Keratinocyte (primary cell): ENCODE measurements around the gene TP53BP2. TPM values are rescaled to one million over a fixed set of nuclear protein-coding genes. Genes with fewer than 3 reads are reported as not detected.

Experiments used
- DNase-seq: peaks from one replicate; pipeline ENCODE4 v3.0.0-alpha.2; 2011; ENCODE audit warnings: low read depth, missing footprints, low spot score
- FAIRE-seq: peaks from 2 replicates; lab custom pipeline; 2011; peaks lifted over from hg19 to GRCh38; lab: Jason Lieb, UNC
- H2AFZ ChIP-seq: 2 replicates; pipeline ENCODE4 v1.6.0; 2012; ENCODE audit warnings: low read length, control low read depth, inconsistent platforms; ENCODE audit not compliant: control insufficient read depth
- H3K27ac ChIP-seq: 2 replicates; pipeline ENCODE4 v1.5.1; 2011; ENCODE audit warnings: low read length; ENCODE audit not compliant: control insufficient read depth, insufficient read depth
- H3K27me3 ChIP-seq: 3 replicates; pipeline ENCODE4 v1.6.0; 2011; ENCODE audit warnings: low read length; ENCODE audit not compliant: control insufficient read depth, insufficient read depth; ENCODE audit errors: extremely low read depth
- H3K36me3 ChIP-seq, 2 experiments: 2 replicates in 1 of 2; 3 replicates in 1 of 2; pipeline ENCODE4 v1.5.1; 2011; ENCODE audit warnings: low read length in 2 of 2, mild to moderate bottlenecking in 1 of 2; ENCODE audit not compliant: control insufficient read depth in 2 of 2, insufficient read depth in 2 of 2; ENCODE audit errors: extremely low read depth in 1 of 2
- H3K4me1 ChIP-seq: 3 replicates; pipeline ENCODE4 v1.5.1; 2011; ENCODE audit warnings: low read length; ENCODE audit not compliant: control insufficient read depth, insufficient read depth; ENCODE audit errors: extremely low read depth
- H3K4me2 ChIP-seq: 3 replicates; pipeline ENCODE4 v1.6.0; 2011; ENCODE audit warnings: low read depth, low read length; ENCODE audit not compliant: control insufficient read depth, insufficient read depth; ENCODE audit errors: extremely low read depth
- H3K4me3 ChIP-seq, 3 experiments: fragments of 200-600 bp in 1 of 3; sonication (generic) in 1 of 3; 2 replicates in 2 of 3; 3 replicates in 1 of 3; pipeline ENCODE4 v1.5.1; 2011 to 2016; ENCODE audit warnings: low read length in 3 of 3, mild to moderate bottlenecking in 3 of 3, control low read depth in 2 of 3, inconsistent platforms in 1 of 3, low read depth in 1 of 3, mixed read lengths in 1 of 3, mixed run types in 1 of 3, moderate library complexity in 1 of 3; ENCODE audit not compliant: control insufficient read depth in 2 of 3, insufficient read depth in 2 of 3; ENCODE audit errors: extremely low read depth in 1 of 3
- H3K79me2 ChIP-seq: 2 replicates; pipeline ENCODE4 v1.6.0; 2012; ENCODE audit warnings: low read length; ENCODE audit not compliant: control insufficient read depth, insufficient read depth
- H3K9ac ChIP-seq: 3 replicates; pipeline ENCODE4 v1.6.0; 2011; ENCODE audit warnings: low read length; ENCODE audit not compliant: control insufficient read depth, insufficient read depth; ENCODE audit errors: extremely low read depth
- H3K9me1 ChIP-seq: 3 replicates; pipeline ENCODE4 v1.6.0; 2011; ENCODE audit warnings: low read length; ENCODE audit not compliant: control insufficient read depth, insufficient read depth; ENCODE audit errors: extremely low read depth
- H3K9me3 ChIP-seq: 2 replicates; pipeline ENCODE4 v1.5.1; 2012; ENCODE audit warnings: low read depth, low read length; ENCODE audit not compliant: control insufficient read depth
- H4K20me1 ChIP-seq: 3 replicates; pipeline ENCODE4 v1.6.0; 2011; ENCODE audit warnings: low read length; ENCODE audit not compliant: control insufficient read depth, insufficient read depth; ENCODE audit errors: extremely low read depth
- EZH2 ChIP-seq: IDR thresholded peaks from one replicate; pipeline ENCODE4 v1.6.1; 2012; ENCODE audit warnings: inconsistent platforms, mild to moderate bottlenecking, low read length, moderate library complexity
- dilution Hi-C: fragments of 300-500 bp; cut with MboI; formaldehyde crosslinking; loops from one replicate; pipeline ENCODE4 v1.7.0; 2020; ENCODE audit warnings: low sequenced_read_pairs; ENCODE audit not compliant: extremely low pct_ligation_motif_present
- polyA plus RNA-seq, 5 experiments: library from polyadenylated mRNA; depleted of rRNA in 3 of 5; stranded (reverse) in 3 of 5; stranded (forward) in 1 of 5; unstranded in 1 of 5; fragments of >200 nt; gene quantifications; 1 replicate in 1 of 5; 2 replicates in 3 of 5; 3 replicates in 1 of 5; pipeline versions ENCODE4 v1.2.1 to v1.2.3, GENCODE V29; 2011 to 2012; ENCODE audit warnings: missing spikeins in 2 of 5, low read depth in 1 of 5, low replicate concordance in 1 of 5
- TF ChIP-seq, protein P1 (sequence below), 3 experiments: IDR thresholded peaks in 1 of 3; conservative IDR thresholded peaks in 1 of 3; optimal IDR thresholded peaks in 1 of 3; 2 replicates in 2 of 3; 3 replicates in 1 of 3; pipeline versions ENCODE3 to v1.5.1; 2011; ENCODE audit warnings: low read length in 3 of 3, mild to moderate bottlenecking in 3 of 3, moderate library complexity in 2 of 3, control low read depth in 1 of 3, inconsistent platforms in 1 of 3; ENCODE audit not compliant: insufficient read depth in 2 of 3; ENCODE audit errors: extremely low read depth in 1 of 3

The TP53BP2 gene
- polyA plus RNA-seq, 1 donor (not counting 4 experiments of a cell fraction or from before 2014, with no cell fraction given) = 22.5 TPM

DNA sequence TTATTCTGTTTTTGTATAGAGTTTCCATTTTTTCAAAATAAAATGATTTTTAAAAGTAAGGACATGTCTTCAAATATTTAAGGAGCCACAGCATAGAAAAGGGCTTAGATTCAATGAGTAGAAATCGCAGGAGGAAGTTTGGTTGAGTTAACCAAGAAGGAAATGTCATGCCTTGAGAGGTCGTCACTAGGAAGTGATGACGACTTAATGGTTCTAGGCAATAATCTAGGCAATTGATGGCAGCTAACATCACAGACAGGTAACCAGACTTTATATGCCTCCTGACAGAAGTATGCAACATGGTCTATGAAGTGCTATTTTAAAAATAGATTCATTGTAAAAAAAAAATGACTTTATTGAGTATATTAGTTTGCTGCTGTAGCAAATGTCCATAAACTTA, 32.1 kb upstream of the TP53BP2 start:
- no peaks in the 10 kb centered on the region for H4K20me1 ChIP-seq
- no peak overlapping the region for H3K27ac ChIP-seq
- H3K9me1 ChIP-seq = no peaks in the 10 kb centered on the region
- H3K4me3 ChIP-seq = no peak overlapping the region
- dilution Hi-C loops = no loop called here
- no peak overlapping the region for H3K4me2 ChIP-seq
- FAIRE-seq (no peak), DNase-seq (no peak)
- no peaks in the 10 kb centered on the region for H3K27me3 ChIP-seq
- no peak for TF ChIP-seq EZH2
- TF ChIP-seq, protein P1, sequence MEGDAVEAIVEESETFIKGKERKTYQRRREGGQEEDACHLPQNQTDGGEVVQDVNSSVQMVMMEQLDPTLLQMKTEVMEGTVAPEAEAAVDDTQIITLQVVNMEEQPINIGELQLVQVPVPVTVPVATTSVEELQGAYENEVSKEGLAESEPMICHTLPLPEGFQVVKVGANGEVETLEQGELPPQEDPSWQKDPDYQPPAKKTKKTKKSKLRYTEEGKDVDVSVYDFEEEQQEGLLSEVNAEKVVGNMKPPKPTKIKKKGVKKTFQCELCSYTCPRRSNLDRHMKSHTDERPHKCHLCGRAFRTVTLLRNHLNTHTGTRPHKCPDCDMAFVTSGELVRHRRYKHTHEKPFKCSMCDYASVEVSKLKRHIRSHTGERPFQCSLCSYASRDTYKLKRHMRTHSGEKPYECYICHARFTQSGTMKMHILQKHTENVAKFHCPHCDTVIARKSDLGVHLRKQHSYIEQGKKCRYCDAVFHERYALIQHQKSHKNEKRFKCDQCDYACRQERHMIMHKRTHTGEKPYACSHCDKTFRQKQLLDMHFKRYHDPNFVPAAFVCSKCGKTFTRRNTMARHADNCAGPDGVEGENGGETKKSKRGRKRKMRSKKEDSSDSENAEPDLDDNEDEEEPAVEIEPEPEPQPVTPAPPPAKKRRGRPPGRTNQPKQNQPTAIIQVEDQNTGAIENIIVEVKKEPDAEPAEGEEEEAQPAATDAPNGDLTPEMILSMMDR (optimal IDR thresholded peaks at IDR 0.05 in 1 of 3, IDR thresholded peaks at IDR 0.05 in 1 of 3, conservative IDR thresholded peaks at IDR 0.05 in 1 of 3; ENCODE audit: extremely low read depth in 1 of 3, insufficient read depth in 2 of 3, low read length in 3 of 3) = no peak
- H3K36me3 ChIP-seq = no peaks in the 10 kb centered on the region
- H3K9me3 ChIP-seq = no peaks in the 10 kb centered on the region
- no peaks in the 10 kb centered on the region for H3K79me2 ChIP-seq
- H3K9ac ChIP-seq = no peak overlapping the region
- H2AFZ ChIP-seq = no peak overlapping the region
- H3K4me1 ChIP-seq = peaks cover 9% of the 10 kb centered on the region

DNA sequence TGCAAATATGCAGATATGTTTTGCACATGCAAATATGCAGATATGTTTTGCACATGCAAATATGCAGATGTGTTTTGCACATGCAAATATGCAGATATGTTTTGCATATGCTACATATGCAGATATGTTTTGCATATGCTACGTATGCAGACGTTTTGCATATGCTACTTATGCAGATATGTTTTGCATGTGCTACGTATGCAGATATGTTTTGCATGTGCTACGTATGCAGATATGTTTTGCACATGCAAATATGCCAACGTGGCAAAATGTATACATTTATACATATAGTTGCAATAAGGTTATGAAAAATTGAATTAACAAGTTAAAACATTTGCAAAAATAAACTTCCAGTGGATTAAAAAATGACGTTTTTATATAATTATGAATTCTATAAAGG, 30.8 kb upstream of the TP53BP2 start:
- no peaks in the 10 kb centered on the region for H4K20me1 ChIP-seq
- TF ChIP-seq EZH2 = no peak
- TF ChIP-seq, protein P1 (optimal IDR thresholded peaks at IDR 0.05 in 1 of 3, IDR thresholded peaks at IDR 0.05 in 1 of 3, conservative IDR thresholded peaks at IDR 0.05 in 1 of 3; ENCODE audit: extremely low read depth in 1 of 3, insufficient read depth in 2 of 3, low read length in 3 of 3) = no peak
- H2AFZ ChIP-seq = no peak overlapping the region
- dilution Hi-C loops = no loop called here
- FAIRE-seq = no peak
- H3K9me3 ChIP-seq = no peaks in the 10 kb centered on the region
- no peak overlapping the region for H3K9ac ChIP-seq
- no peak overlapping the region for H3K27ac ChIP-seq
- no peak overlapping the region for H3K4me3 ChIP-seq
- no peaks in the 10 kb centered on the region for H3K27me3 ChIP-seq
- no peaks in the 10 kb centered on the region for H3K79me2 ChIP-seq
- H3K36me3 ChIP-seq = no peaks in the 10 kb centered on the region
- DNase-seq = no peak
- no peak overlapping the region for H3K4me2 ChIP-seq
- no peaks in the 10 kb centered on the region for H3K9me1 ChIP-seq
- peaks cover 11% of the 10 kb centered on the region for H3K4me1 ChIP-seq
